Osteocyte (in vitro differentiated cells): ENCODE results near the gene CHRM5. TPM values are rescaled to one million over a fixed set of nuclear protein-coding genes. Genes with fewer than 3 reads are reported as not detected.

Experiments used
- DNase-seq: peaks from one replicate; pipeline ENCODE4 v3.0.0; 2021; ENCODE audit warnings: mixed read lengths; ENCODE audit not compliant: unreplicated experiment; ENCODE audit errors: extremely low spot score
- H3K27ac Mint-ChIP-seq: one replicate; pipeline ENCODE4 v1.8.0; 2021; ENCODE audit warnings: mild to moderate bottlenecking, mixed read lengths; ENCODE audit not compliant: unreplicated experiment
- H3K27me3 Mint-ChIP-seq: one replicate; pipeline ENCODE4 v1.8.0; 2021; ENCODE audit warnings: mixed read lengths; ENCODE audit not compliant: unreplicated experiment
- H3K36me3 Mint-ChIP-seq: one replicate; pipeline ENCODE4 v1.8.0; 2021; ENCODE audit warnings: mixed read lengths; ENCODE audit not compliant: unreplicated experiment
- H3K4me1 Mint-ChIP-seq: one replicate; pipeline ENCODE4 v1.8.0; 2021; ENCODE audit warnings: mixed read lengths; ENCODE audit not compliant: unreplicated experiment
- H3K4me3 Mint-ChIP-seq: one replicate; pipeline ENCODE4 v1.8.0; 2021; ENCODE audit warnings: mild to moderate bottlenecking, moderate library complexity, mixed read lengths; ENCODE audit not compliant: unreplicated experiment
- H3K9me3 Mint-ChIP-seq: one replicate; pipeline ENCODE4 v1.8.0; 2021; ENCODE audit warnings: mixed read lengths; ENCODE audit not compliant: unreplicated experiment
- total RNA-seq: library from RNA; stranded (reverse); gene quantifications from 2 replicates; pipeline ENCODE4 v1.2.1, GENCODE V29; 2021
- TF ChIP-seq, protein P1 (sequence below): fragments of 200-600 bp; sonication (generic); IDR thresholded peaks from 2 replicates; pipeline ENCODE4 v1.5.0; 2021; ENCODE audit warnings: antibody characterized with exemption, mild to moderate bottlenecking, moderate library complexity

CHRM5 gene
- total RNA-seq, 1 donor from 2014 or later, result not detected

DNA sequence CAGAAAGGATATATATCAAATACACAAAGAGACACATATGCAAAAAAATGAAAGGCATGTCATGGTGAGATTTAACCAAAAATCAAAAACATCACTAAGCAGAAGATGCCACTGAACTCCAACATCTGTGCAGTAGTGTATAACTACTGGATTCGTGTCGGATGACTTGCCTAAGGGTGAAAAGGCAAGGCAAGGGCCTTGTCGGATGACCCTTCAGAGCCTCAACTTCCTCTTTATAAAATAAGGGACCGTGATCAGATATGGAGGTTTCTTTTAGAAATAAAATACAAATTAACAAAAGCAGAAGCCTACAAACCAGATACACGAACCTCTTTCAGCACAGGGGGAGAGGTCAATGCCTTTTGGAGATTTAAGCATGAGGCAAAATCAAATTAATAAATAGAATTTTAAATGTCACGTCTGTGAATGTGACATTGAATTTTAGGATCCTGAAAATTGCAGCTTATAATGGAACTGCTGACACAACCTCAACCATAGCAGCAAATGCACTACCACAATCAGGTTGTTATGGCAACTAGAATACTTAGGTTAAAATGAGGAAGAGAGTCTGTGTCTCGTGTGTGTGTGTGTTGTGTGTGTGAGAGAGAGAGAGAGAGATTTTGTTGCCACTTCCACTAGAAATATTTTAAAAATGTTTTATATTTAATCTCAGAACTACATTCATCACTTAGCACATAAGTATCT is 8.3 kb upstream of the CHRM5 start:
- H3K9me3 Mint-ChIP-seq, result no peaks in the 10 kb centered on the region
- peaks cover 2% of the 10 kb centered on the region for H3K4me1 Mint-ChIP-seq
- no peaks in the 10 kb centered on the region for H3K36me3 Mint-ChIP-seq
- H3K27me3 Mint-ChIP-seq, result no peaks in the 10 kb centered on the region
- no peak for DNase-seq
- H3K27ac Mint-ChIP-seq, result no peak overlapping the region
- H3K4me3 Mint-ChIP-seq, result no peak overlapping the region
- TF ChIP-seq, protein P1, sequence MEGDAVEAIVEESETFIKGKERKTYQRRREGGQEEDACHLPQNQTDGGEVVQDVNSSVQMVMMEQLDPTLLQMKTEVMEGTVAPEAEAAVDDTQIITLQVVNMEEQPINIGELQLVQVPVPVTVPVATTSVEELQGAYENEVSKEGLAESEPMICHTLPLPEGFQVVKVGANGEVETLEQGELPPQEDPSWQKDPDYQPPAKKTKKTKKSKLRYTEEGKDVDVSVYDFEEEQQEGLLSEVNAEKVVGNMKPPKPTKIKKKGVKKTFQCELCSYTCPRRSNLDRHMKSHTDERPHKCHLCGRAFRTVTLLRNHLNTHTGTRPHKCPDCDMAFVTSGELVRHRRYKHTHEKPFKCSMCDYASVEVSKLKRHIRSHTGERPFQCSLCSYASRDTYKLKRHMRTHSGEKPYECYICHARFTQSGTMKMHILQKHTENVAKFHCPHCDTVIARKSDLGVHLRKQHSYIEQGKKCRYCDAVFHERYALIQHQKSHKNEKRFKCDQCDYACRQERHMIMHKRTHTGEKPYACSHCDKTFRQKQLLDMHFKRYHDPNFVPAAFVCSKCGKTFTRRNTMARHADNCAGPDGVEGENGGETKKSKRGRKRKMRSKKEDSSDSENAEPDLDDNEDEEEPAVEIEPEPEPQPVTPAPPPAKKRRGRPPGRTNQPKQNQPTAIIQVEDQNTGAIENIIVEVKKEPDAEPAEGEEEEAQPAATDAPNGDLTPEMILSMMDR, result no peak

DNA sequence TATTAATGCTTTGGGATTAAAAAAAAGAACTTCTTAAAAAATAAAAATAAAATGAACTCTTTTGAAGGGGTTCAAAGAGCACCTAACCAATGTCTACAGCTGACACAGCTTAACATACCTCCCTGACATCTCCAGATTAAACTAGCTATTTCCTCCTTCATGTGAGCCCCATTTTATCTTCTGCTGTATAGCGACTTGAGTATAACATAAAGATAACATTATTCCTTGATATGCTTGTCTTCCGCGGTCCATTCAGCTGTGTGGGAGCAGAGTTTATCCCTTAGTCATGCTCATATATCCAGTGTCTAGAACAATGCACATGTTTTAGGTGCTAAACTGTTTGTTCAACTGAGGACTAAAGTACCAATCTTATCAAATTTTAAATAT is 7.8 kb upstream of the CHRM5 start:
- Mint-ChIP-seq H3K4me1 (peaks cover 2% of the 10 kb centered on the region), H3K9me3 (no peaks in the 10 kb centered on the region), H3K36me3 (no peaks in the 10 kb centered on the region), H3K4me3 (no peak overlapping the region), H3K27ac (no peak overlapping the region), H3K27me3 (no peaks in the 10 kb centered on the region)
- no peak for DNase-seq
- TF ChIP-seq, protein P1, result no peak

DNA sequence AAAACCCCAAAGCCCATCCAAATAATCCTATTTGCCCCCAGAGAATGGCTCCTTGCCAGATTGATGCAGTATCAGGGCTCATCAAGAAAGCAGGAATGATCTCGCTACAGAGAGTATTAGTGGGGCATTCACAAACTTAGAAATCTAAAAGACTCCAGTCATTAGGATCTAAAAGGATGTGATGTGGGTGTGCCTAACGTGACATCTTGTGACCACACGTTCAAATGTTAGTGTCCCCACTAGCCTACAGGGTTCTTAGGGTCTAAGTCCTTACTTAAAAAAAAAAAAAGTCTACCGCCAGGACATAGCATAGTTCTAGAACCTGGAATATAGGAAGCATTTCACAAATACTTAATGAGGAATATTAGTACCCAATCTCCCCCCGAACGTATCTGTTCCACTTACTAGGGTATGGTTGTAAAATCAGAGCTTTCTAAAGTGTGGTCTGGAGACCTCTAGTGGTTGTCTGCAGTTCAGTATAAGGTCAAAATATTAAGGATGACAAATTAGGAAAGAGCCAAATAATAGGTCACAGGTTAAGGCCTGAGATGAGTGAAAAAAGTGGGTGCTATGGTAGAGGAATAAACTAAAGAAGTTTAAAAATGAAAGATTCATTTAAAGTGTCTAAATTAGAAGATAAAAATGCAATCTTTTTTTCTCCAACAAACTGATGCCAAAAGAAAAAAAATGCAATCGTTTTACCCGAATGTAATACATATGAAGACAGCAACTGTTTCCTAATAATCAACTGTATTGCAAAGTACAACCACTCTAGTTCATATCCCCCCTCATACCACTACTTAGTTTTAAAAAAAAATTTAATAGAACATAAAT is 4.2 kb upstream of the CHRM5 start:
- H3K27me3 Mint-ChIP-seq, result no peaks in the 10 kb centered on the region
- no peaks in the 10 kb centered on the region for H3K36me3 Mint-ChIP-seq
- no peaks in the 10 kb centered on the region for H3K9me3 Mint-ChIP-seq
- no peak overlapping the region for H3K4me3 Mint-ChIP-seq
- H3K4me1 Mint-ChIP-seq, result peaks cover 2% of the 10 kb centered on the region
- no peak overlapping the region for H3K27ac Mint-ChIP-seq
- TF ChIP-seq, protein P1, result peak; percentile 74
- no peak for DNase-seq

DNA sequence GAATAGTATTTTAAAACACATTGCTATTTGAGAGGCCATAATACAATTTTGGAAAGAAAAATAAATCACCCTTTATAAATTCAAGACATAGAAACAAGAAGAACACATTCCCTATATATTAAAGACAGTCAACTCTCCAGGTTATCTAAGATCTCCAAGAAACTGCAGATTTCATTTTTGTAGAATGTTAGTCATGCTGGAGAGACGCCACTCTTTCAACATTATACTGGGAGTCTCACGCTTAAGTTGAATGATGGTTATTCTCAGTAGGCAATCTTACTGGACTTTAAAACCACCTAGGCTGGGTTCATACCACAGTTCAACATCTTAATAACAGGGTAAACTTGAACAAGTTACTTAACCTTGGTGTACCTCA is 3.6 kb upstream of the CHRM5 start:
- Mint-ChIP-seq H3K36me3 (no peaks in the 10 kb centered on the region), H3K4me1 (peaks cover 2% of the 10 kb centered on the region), H3K4me3 (no peak overlapping the region), H3K27me3 (no peaks in the 10 kb centered on the region), H3K9me3 (no peaks in the 10 kb centered on the region), H3K27ac (no peak overlapping the region)
- DNase-seq, result no peak
- TF ChIP-seq, protein P1, result no peak

DNA sequence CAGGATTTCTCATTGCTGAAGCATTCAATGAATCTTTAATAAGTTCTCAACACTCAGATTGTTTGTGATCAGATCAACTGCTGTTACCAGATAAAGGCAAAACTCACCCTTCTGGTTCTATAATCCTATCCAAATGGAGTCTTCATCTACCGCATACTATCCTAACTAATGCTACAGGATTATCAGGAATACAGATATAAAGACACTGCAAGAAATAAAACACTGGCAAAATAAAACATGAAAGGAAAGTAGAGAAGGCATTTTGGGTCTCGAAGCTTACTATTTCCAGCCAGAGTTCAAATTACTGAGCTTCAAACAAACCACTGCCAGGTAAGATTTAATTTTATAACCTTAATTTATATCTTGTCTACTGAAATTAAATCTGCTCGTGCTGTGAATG is 524 bp downstream of the CHRM5 start:
- H3K36me3 Mint-ChIP-seq, result no peaks in the 10 kb centered on the region
- no peaks in the 10 kb centered on the region for H3K27me3 Mint-ChIP-seq
- no peaks in the 10 kb centered on the region for H3K4me1 Mint-ChIP-seq
- TF ChIP-seq, protein P1, result no peak
- DNase-seq, result no peak
- no peaks in the 10 kb centered on the region for H3K9me3 Mint-ChIP-seq
- H3K27ac Mint-ChIP-seq, result no peak overlapping the region
- no peak overlapping the region for H3K4me3 Mint-ChIP-seq
